GM19023 (cell line): ENCODE data around the gene BTNL8.
A peak's percentile ranks its signal among the peaks of the same experiment; 100 is the strongest.

Experiments used
- ATAC-seq: cut with Tn5 transposase; IDR thresholded peaks from one replicate; pipeline ENCODE4 v1.9.1; 2021; ENCODE audit warnings: mild to moderate bottlenecking, moderate library complexity; ENCODE audit not compliant: unreplicated experiment

BTNL8 gene, protein sequence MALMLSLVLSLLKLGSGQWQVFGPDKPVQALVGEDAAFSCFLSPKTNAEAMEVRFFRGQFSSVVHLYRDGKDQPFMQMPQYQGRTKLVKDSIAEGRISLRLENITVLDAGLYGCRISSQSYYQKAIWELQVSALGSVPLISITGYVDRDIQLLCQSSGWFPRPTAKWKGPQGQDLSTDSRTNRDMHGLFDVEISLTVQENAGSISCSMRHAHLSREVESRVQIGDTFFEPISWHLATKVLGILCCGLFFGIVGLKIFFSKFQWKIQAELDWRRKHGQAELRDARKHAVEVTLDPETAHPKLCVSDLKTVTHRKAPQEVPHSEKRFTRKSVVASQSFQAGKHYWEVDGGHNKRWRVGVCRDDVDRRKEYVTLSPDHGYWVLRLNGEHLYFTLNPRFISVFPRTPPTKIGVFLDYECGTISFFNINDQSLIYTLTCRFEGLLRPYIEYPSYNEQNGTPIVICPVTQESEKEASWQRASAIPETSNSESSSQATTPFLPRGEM

GRCh38 chr5:180898621-180899246 lies at the start of gene BTNL8:
Gene BTNL8 (plus strand): TSS chr5:180899159. CDS start chr5:180899311, 152 bp downstream.
- no peak for ATAC-seq

GRCh38 chr5:180849827-180850226 lies 49.1 kb upstream of the BTNL8 start:
- no peak for ATAC-seq

DNA sequence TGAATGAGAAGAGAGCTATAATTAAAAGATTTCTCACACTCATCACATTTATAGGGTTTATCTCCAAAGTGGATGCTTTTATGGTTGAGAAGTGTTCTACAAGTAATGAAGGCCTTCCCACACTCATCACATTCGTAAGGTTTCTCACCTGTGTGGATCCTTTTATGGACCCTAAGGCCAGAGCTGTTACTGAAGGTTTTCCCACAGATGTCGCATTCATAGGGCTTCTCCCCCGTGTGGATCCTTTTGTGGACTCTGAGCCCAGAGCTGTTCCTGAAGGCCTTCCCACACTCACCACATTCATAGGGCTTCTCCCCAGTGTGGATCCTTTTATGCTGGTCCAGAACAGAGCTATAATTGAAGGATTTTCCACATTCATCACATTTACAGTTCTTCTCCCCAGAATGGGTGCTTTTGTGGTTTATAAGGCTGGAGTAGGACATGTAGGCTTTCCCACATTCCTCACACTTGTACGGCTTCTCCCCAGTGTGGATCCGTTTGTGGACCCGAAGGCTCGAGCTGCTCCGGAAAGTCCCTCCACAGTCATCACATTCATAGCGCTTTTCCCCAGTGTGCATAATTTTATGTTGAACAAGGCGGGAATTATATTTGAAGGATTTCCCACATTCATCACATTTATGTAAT lies 48.4 kb upstream of the BTNL8 start:
- no peak for ATAC-seq

DNA sequence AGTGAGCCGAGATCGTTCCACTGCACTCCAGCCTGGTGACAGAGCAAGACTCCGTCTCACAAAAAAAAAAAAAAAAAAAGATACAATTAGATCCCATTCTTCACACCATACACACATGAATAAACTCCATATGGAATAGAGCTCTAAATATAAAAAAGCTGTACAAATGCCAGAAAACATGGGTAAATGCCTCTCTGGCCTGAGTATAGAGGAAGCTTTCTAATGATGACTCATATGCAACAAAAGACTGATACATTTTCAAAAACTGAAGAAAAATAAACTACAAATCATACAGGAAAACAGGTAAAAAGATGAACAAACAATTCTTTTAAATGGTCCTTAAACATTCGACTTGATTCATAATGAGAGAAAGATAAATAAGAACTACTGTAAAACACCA lies 46.5 kb upstream of the BTNL8 start:
- no peak for ATAC-seq

GRCh38 chr5:180853121-180853847 lies 45.7 kb upstream of the BTNL8 start:
- ATAC-seq: no peak

DNA sequence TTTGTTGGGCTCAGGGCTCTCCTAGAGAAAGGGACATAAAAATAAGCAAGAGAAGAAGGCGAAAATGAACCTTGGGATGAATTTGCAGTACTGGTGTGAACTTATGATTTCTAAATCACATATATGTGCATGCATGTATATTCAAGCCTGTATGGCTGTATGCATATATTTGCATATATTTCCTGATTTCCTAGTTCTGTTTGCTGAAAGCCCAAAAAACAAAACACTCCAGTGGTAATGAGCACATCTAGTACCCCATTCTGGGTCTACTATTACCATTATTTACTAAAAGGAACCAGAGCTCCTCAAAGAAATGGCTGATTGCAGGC lies 45.1 kb upstream of the BTNL8 start:
- ATAC-seq: no peak

DNA sequence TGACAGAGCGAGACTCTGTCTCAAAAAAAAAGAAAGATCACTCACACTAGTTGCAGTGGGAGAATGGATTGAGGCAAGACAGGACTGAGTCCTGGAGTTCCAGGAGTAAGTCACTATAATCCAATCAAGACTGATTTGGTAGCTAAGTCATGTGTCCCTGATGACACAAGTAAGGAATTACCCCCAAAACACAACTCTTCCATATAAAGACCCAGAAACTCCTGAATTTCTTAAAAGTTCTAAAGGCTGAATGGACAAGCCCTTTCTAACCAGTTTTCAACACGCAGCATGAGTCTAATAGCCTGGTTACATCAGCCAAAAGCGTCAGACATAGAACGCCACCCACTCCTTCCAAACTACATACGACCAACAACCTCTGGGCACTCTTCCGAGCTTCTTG lies 40.4 kb upstream of the BTNL8 start:
- no peak for ATAC-seq

GRCh38 chr5:180860273-180860886 lies 38.6 kb upstream of the BTNL8 start:
- peak; percentile 49 for ATAC-seq

- ATAC-seq: peak; percentile 86
Observed at GRCh38 chr5:180860887-180861822, 37.8 kb upstream of the BTNL8 start, which contains the start of gene ZFP62. Gene ZFP62 (minus strand): TSS chr5:180861276. CDS start chr5:180861219, 57 bp downstream.

DNA sequence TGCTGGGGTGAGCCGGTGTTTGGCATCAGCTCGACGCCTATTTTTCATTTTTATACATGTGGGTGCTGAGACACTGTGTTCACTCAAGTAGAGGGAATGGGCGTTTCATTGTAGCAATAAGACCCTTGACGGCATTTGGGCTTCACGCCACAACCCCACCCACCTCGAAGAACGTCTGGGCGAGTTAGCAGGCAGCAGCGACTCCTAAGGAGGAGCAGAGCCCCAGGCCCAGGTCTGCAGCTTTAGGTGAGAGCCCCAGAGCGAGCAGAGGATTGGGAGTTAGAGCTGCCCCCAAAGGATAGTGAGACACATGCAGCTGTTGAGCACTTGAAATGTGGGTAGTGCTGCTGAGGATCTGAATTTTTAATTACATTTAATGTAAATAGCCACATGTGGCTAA lies 36.3 kb upstream of the BTNL8 start:
- ATAC-seq: no peak

GRCh38 chr5:180865981-180866695 lies 32.8 kb upstream of the BTNL8 start:
- ATAC-seq: no peak

DNA sequence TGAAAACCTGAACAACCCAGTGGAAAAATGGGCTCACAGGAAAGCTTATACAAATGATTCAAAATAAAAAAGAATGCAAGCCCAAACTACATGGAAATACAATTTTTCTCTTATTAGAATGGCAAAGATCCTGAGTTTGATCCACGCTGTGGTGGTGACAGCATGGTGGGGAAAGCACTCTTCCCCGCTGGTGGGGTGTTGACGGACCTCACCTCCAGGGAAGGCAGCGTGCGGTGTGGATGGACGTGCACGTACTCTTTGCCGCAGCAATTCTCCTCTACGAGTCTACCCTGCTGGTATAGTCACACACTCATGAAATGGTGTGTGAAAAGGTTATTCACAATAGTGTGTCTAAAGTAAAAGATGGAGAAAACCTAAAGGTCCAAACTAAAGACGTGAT lies 32.0 kb upstream of the BTNL8 start:
- ATAC-seq: no peak

- no peak for ATAC-seq
Observed at GRCh38 chr5:180868960-180869359, 30.0 kb upstream of the BTNL8 start.

DNA sequence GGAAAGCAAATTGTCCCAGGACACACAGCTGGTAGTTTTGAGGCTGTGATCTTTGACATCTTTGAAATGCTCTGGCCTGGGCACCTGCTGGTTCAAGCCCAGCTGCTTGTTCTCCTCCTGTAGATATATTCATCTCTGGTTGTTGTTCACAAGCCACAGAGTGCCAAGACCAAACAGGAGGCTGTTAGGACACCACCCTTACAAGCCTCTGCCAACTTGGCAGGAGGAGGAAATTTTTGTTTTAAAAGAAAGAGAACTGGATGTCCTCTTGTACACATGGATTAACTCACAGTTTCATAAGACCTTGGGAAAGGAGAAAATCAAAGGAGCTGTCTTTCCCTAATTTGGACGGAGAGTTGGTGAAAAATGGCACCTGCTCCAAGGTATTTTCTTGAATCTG lies 29.4 kb upstream of the BTNL8 start:
- no peak for ATAC-seq

DNA sequence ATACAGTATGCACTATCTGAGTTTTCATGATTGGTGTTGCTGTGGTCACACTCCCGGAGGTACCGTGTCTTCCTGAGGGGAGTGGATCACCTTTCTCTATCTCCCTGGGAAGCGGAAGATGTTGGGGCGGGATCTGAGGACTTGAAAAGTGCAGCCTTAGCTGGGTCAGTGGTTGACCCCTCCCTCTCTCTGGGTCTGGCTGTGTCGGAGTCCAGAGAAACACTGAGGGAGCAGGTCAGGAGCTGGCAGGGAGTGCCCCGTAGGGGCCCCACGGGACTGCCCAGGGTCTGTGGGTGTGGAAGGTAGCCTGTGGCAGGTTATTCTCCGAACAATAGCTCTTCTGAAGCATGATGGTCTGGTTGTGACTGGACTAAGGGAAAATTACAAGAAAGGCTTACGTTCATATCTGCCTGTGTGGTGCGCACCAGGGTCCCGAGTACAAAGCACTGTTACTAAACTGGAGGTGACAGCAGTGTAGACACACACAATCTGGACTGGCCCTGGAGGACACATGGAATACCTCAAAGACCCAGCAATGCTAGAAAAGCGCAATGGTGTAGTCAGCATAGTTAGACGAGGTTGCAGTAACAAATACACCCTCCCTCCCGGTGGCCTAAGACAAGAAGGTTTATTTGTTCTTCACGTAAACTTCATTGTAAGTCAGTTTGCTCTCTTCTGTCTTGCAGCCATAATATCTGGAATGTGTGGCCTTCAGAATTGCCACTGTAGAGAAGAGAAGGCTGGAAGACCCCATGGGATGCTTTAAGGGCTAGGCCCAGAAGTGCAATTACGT lies 28.5 kb upstream of the BTNL8 start:
- ATAC-seq: no peak

- ATAC-seq: no peak
Observed at GRCh38 chr5:180872419-180872818, 26.5 kb upstream of the BTNL8 start.

- ATAC-seq: no peak
Observed at GRCh38 chr5:180873615-180874520, 25.1 kb upstream of the BTNL8 start.
